C1 segment of cervical spinal cord (tissue), 14 donors: ENCODE data around the gene CCNL1.

Experiments
- DNase-seq, 14 donors: peaks; one replicate each; lab custom pipeline; 2025; lab: John Stamatoyannopoulos, UW

The CCNL1 gene

DNA sequence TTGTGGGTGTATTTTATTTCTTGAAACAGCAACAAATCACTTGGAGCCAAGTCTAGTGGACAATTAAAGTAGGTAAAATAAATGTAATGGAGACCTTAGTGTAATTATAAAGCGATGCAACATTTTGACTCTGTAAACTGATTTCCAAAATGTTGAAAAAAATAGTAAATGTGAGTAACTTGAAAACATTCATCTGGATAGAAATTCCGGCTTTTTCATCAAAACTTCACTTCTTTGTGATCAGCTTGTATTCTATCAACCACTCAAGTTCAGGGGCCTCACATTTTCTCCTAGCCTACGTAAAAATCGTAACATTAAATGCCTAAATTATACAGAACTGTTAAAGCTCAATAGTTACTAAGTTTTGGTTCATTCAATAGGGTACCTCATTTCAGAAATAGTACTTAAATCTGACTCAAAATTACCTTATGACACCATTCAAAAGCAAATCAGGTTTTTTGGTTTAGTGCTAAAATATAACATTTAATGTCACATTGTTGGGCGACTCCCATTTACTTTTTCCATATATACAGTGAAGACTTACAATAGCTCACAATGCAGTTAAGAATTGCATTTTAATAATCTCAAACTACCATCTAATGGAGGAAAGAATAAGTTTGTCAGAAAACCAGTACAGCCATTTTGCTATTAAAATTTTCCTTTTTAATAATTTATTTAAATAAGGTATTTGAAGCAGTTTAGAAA, 12.7 kb downstream of the CCNL1 start:
- DNase-seq, result no peak

DNA sequence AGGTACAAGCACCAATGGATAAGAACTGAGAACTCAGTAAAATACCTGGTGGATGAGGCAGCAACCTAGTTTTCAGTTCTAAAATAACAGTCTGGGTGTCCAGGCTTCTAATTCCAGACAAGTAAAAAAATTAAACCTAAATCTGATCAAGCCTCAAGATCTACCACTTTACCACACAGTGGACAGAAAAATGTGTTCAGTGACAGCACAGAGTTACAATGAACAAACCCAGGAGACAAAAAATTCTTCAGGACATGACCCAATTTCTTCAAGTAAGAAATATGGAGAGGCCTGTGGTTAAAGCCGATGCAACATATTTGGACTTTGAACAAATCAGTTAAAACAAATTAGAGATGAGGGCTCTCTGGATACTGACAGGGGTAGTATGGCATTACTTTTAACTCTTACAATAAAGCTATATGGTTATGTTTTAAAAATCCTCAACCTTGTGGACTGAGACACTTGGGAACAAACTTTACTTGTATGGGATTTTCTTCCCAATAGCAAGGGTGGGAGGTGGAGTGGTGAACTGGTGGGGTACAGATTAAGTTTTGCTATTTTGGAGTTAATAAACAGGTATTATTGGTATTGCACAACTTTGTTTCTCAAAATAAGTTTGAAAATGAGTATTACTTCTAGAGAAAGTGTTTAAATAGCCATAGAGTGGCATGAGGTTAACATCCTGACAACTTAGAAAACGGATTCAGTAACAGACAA, 14.2 kb downstream of the CCNL1 start:
- DNase-seq, result no peak

DNA sequence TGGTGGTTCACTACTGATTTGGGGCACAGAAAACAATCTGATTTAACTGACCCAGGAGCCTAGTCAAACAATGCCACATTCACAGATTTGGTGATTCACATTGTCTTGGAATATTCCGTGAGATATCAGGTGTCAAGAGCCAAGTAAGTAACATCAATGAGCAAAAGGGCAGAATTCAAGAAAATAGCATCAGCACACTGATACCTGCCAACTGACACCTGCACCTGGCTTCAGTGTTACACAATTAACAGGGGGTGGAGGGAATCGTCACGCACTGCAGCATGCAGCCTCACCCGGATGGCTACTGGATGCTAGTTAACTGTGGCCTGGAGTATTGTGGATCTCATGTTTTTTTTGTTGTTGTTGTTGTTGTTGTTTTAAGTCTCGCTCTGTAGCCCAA, 17.6 kb downstream of the CCNL1 start:
- DNase-seq, result no peak

DNA sequence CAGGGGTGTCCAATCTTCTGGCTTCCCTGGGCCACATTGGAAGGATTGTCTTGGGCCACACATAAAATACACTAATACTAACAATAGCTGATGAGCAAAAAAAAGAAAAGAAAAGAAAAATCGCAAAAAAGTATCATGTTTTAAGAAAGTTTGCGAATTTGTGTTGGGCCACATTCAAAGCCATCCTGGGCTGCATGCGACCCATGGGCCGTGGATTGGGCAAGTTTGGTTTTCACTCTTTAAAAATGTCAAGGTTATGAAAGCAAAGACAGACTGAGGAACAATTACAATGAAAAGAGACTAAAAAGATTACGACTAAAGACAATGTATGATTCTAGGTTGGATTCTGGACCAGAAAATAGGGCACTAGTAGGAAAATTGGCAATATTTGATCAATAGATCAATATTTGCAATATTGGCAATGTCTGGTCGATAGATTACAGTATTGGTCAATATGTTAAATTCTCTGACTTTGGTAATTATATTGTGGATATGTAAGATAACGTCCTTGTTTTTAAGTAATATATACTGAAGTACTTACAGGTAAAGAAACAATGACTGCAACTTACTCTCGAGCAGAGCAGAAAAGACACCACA, 19.9 kb downstream of the CCNL1 start:
- DNase-seq, result no peak

DNA sequence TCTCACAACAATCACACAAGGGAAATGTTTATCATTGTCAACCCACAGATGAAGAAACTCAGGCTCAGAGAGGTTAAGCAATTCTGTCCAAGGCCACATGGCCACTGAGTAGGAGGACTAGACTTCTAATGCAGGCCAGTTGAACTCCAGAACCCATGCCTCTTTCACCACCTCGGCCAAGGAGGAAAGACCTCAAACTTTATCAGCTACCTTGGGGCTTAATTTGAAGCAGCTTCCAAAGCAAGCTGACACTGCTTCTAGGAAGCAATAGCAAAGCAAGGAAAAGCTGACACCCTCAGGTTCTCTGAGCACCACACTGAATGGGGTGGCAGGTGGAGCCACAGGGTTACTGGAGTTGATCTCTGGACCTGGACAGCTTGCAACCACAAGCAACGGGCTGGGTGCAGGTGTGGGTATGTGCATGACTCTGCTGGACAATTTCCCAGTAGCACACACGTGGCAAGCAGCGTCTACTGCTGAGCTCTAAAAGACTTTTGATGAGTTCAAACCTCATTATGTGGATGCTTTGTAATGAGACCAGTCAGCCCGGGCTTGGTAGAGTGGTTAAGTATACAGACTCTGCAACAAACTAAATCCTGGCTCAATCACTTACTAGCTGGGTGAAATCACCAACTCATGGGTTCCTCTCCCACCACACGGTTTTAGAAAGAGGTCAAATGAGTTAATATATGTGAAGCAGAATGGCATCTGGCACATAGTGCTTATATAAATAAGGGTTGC, 23.1 kb downstream of the CCNL1 start:
- DNase-seq, result peak in 3 of 14 donors; percentile 21 to 44 (median 22)

DNA sequence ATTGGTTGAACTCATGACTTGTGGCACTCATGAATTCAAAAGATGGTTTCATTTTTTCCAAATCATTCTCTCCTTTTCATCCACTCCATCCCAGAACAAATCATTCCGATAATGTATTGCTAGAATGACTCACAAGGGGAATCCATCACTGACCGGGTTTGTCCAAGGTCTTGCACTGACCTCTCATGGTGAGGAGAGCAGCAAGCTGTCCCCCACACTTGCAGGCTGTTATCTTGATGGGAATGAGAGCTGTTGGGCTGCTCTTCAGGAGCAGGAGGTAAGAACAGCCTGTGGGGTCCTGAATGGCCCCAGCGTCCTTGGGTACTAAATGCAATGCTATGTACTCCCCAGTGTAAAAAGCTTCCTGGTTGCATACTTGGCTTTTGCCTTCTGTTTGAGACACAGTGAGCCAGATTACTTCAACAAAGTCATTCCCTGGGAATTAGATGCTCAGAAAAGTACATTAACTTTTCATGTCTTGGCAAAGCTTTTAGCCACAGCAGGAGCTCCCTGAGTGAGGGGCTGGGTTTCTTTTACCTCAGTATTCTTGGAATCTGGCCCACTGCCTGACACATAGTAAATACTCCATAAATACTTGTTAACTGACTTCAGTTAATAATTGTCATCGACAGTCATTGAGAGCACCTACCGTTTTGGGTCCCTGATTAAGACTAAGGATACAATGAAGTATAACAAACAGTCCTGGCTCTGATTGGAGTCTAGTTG, 24.1 kb downstream of the CCNL1 start:
- peak in 3 of 14 donors; percentile 28 to 34 (median 31) for DNase-seq

DNA sequence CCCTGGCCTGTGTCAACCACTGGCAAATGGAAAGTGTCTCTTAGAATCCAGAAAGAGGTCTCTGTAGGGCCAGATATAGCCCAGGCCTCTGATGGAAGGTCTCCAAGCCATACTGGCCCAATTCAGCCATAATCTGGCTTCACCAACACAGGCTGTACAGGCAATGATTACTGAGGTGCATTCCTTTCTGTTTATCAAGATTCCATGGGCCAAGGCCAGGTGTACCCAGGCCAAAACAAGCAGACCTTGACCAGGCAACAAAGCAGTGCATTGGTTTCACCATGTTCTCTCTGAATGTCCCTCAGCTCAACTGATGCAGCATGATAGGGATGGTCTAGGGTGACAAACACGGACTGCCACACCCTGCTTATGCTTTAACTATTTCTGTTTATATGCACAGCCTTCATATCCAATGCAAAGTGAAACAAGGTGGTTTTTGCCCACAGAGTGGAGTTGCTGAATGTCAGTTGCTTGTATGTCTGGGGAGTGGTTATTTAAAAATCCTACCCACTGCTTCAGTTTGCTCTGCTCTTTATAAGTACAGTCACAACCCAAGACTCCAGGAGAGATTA, 25.2 kb downstream of the CCNL1 start:
- no peak for DNase-seq

DNA sequence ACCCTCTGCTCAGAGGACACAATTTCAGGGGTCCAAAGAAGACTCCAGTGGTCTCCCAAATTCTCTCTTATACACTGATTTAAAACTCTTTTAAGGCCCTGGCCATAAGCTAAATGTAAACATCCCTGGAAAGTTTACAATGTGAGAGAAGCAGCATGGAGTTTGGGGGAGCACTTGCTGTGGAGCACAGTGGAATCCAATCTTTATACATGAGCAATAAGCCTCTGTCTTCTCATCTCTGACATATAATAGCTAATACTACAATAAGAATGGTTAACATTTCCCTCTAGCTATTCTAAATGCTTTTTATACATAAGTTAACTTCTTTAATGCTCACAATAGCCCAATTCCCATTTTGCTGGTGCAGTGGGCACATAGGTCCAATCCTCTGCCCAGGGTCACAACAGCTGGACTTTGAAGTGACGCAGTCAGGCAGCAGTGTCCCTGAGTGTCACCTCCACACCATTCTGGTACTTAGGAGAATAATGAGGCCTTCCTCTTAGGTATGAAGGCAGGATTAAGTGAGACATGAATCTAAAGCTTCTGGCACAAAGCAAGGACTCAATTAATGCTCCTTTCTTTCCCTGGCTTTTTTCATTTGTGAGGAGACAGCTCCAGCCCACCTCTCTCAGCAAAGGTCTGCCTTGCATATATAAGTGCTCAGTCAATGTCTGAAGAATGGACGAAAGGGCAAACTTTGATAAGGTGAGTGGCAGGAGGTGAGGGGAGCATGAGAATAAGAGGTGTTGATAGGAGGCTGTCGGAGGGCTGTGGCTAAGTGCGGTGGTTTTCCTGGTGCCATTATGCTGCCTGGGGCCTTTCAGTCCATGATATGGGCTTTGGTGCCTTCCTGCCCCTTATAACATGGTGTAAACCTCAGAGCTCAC, 26.3 kb downstream of the CCNL1 start:
- DNase-seq, result no peak

DNA sequence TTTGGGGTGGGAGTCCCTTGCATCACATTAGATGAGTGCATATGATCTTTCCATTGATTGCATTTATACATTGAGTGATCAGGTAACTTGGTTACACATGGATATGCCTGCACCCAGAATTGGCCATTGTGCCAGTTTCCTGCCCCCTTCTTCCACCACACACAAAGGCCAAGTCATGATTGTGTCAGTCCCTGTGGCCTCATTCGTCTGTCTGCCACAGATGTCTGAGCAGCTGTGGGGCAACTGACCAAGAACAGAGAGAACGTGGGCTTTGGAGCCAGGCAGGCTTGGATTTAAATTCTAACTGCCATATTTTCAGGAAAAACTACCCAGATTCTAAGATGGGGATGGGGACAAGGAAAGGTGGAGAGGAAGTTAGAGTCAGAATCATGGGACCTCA, 27.0 kb downstream of the CCNL1 start:
- peak in 10 of 14 donors; percentile 3 to 72 (median 58) for DNase-seq

DNA sequence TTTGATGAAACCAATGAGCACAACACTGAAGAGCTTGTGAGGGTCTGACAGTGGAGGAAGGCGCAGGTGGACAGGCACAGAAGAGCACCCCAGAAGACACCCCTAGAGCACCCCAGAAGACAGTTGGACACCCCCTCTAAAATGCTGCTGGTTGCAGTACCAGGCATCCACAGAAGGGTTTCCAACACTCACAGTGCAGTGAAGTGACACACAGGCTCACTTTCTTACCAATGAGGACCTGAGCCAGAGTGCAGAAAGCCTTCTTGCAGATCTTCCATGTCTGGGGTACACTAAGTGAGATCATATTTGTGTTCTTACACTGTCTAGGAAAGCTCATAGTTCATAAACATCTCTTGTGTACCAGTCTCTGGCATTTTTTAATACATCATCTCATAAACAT, 27.6 kb downstream of the CCNL1 start:
- DNase-seq, result peak in 1 of 14 donors; percentile 37

DNA sequence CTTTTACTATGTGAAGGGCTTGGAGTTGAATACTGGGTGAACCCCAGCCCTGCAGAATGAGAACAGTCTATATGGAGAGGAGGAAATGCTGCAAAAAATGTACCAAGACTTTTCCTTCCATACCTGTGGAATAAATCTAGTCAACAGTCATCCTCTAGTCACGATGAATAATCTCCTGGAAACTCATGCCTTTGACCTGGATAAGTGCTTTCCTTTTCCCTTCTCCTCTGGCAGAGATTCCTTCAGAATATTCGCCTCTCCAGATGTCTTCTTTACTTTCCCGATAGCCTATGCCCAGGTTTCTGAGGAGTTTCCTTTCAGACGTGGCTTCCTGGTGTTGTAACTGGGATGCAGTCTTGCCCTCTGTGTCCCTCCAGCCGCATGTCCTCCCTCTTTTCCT, 28.1 kb downstream of the CCNL1 start:
- DNase-seq, result no peak

DNA sequence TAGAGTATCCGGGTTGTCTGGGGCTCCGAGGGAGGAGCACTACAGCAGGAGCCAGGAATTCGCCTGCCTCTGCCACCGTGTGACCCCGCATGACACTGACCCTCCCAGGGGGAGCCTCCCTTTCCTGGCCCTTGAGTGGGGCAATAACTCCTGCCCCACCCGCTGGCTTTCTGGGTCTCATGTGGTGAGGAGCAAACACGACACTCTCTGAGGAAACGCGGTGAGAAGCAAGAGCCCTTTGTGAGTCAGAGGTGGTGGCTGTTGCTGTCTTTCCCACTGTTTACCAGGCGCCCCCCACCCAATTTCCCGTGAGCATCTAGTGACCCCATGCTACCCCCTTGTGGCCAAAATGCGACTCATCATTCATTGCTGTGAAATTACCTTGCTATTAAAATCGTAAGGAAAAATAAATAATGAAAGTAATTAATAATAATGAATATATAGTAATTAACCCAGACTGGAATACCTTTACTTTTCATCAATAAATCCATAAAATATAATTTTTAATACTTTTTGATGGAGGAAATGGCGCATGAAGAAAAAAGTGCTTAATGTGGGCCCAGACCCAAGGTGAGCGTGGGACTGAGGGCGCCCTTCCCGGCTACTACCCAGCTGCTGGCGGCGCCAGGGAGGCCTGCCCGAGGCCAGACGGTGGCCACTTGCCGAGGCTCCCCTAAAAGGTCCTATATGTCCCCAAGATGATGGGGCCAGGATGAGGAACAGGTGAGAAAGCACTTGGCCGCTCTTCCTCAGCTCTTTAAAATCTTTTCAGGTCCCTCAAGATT, 29.3 kb downstream of the CCNL1 start:
- peak in 6 of 14 donors; percentile 51 to 74 (median 61) for DNase-seq

DNA sequence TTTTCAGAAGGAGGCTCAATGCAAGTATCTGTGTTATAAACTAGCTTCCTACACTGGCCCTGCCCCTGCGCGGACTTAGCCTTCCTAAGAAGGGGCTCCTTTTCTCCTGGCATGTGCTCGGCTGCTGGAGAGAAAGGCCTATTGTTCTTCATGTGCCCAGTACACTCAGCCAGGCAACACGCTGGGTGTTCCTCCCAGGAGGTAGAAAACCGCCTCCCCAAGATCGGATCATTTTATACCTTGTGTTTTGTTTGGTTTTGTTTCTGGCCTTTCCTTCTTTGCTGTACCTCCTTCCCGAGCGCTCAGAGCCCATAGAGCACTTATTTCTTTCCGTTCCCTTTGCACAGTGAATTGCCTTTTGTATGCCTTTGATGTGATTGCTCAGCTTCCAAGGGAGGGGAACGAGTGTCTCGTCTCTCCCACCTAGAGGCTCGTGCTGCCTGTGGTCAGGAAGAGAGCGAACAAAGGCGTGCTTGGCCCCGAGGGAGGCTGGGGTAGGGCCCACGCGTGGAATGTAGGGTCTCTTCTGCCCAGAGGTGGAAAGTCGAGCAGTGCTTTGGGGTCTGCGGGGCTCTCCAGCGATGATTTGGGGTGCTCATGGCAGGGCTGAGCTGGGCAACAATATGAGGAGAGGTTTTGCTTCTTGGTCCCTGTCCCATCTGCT, 30.0 kb downstream of the CCNL1 start:
- peak in 9 of 14 donors; percentile 28 to 75 (median 56) for DNase-seq

DNA sequence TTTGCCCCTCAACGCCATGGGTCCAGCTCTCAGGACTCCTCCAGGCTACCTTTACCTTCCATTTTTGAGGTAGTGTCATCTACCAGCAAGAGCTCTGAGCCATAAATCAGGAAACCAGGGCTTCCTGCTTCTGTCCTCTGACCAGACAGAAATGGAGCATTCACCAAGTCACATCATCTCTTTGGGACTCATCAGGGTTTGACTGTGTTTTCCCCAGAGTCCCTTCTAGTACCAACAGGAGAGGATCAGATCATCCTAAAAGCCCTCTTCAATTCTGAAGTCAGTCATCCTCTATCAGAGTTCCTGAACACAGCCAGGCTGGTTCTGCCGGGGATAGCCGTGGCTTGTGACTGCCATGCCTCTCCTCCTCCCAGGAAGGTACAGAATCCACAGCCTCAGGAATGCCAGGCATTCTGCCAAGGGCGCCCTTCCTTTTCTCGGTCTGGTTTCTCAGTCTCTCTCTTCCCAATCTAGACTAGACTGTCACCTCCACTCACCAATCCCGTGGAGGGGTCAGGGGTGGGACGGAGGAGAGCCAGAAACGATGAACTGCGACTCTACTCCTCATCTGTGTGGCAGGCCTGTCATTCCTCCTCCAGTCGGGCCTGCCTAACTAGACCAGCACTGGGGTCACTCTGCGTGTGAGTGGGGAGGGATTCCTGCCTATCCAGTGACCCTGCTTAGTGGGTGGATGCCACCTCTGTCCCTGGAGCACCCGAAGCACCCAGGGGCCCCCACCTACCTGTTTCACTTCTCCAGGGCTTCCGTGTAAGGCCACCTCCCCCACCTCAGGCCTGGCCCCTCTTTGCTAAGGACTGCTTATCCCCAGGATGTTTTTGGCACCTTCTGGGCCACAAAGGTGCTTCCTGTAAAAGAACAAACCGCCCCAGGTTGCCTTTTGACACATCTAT, 30.9 kb downstream of the CCNL1 start:
- DNase-seq, result peak in 2 of 14 donors; percentile 39 to 61

DNA sequence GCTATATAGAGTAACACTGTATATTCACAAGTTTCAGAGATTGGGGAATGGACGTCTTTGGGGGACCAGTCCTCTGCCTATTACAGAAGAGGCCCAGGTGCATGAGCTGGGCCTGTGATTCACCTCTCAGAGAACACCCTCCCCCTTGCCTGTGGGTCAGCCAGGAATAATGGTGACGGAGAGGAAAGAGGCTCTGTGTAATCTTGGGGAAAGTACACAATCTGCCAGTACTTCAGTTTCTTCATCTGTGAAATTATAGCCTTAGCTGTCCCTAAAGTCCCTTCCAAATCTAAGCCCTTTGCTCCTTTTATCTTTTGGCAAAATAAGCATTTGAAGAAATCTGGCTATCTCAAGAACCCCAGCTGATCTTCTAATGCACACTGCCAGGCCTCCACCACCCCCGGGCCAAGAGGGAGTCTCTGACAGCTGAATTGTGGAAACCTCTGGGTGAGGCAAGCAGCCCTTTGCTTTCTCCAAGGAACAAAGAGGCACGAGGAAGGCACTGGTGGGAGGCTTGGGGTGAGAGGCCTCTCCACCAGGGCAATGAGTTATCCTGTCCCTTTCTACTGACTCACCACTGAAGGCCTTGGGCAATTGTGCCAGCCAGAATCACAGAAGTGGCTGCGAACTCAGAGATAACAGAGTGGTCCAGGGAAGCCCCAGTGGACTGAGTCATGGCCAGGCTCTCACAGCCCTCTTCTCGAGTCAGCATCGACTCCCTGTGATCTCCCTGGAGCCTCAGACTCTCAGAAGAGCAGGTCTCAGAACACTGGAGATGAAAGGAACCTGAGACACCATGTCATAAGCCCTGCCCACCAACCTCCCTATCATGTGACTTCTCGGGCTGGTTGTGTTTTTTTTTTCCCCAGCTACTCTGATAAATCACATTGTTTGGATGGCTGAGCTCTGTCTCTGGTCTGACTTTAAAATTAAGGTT, 31.8 kb downstream of the CCNL1 start:
- DNase-seq, result peak in 1 of 14 donors; percentile 9

DNA sequence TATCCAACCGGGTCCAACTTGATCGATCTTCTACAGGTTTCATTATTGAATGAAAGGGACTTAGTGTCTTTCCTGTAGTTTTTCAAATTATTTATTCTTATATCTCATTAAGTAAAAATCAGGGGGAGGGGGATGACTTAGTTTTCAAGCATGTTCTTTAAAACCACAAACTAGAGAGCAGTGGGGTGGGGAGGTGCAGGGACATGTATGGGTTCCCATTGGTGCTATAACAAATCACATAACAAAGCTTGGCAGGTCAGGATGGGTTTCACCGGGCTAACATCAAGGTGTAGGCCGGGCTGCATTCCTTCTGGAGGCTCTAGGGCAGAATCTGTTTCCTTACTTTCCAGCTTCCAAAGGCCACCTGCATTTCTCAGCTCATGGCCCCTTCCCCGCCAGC, 32.7 kb downstream of the CCNL1 start:
- DNase-seq, result no peak
